ENCODE results near the gene PDPR.
"Not testable (repeated sequence)": the region's sequence is repeated elsewhere in the genome, so short reads cannot be mapped to it uniquely, and the experiment has no call there.

GRCh38 chr16:70113599-70113981 lies 542 bp upstream of the PDPR start:
- not testable (repeated sequence) for TF ChIP-seq CTCF (IDR thresholded peaks at IDR 0.05 in 2 of 3, conservative IDR thresholded peaks at IDR 0.05 in 1 of 3; ENCODE audit: borderline replicate concordance in 1 of 3, insufficient read depth in 1 of 3, low read depth in 2 of 3, low read length in 2 of 3); JUND (IDR thresholded peaks at IDR 0.05); MAX (IDR thresholded peaks at IDR 0.05); POLR2A (IDR thresholded peaks at IDR 0.05; ENCODE audit: borderline replicate concordance, extremely low read depth, insufficient read depth, insufficient read length); REST (IDR thresholded peaks at IDR 0.05; ENCODE audit: low read depth); POLR2AphosphoS5 (IDR thresholded peaks at IDR 0.05; ENCODE audit: low read depth, low read length); SIN3A (IDR thresholded peaks at IDR 0.05; ENCODE audit: low read depth); ZBTB33 (IDR thresholded peaks at IDR 0.05; ENCODE audit: extremely low read depth, insufficient replicate concordance, low read length); CEBPB (IDR thresholded peaks at IDR 0.05; ENCODE audit: low read depth); EZH2 (IDR thresholded peaks at IDR 0.05); SRF (IDR thresholded peaks at IDR 0.05; ENCODE audit: low read depth)

Data from HCT116 (cell line).